T-helper 1 cell treated with Interleukin-12 subunit alpha and Interleukin-12 subunit beta and Interleukin-4 antibody, amounts not matched to agents 30 μg/mL and 1 μg/mL, for 36 hours (primary cell): Measurements from ENCODE around the gene UBXN7.
"Not testable (repeated sequence)": the region's sequence is repeated elsewhere in the genome, so short reads cannot be mapped to it uniquely, and the experiment has no call there.

Experiments used
- H3K27ac Mint-ChIP-seq: one replicate; pipeline ENCODE4 v1.8.0; 2021; ENCODE audit warnings: mild to moderate bottlenecking, mixed read lengths
- H3K27me3 Mint-ChIP-seq: one replicate; pipeline ENCODE4 v1.8.0; 2021; ENCODE audit warnings: low read depth, mixed read lengths
- H3K36me3 Mint-ChIP-seq: one replicate; pipeline ENCODE4 v1.8.0; 2021; ENCODE audit warnings: low read depth, mixed read lengths
- H3K4me1 Mint-ChIP-seq: one replicate; pipeline ENCODE4 v1.8.0; 2021; ENCODE audit warnings: low read depth, mixed read lengths
- H3K4me3 Mint-ChIP-seq: one replicate; pipeline ENCODE4 v1.8.0; 2021; ENCODE audit warnings: mild to moderate bottlenecking, moderate library complexity, mixed read lengths
- H3K9me3 Mint-ChIP-seq: one replicate; pipeline ENCODE4 v1.8.0; 2021; ENCODE audit warnings: mixed read lengths

UBXN7 gene, protein sequence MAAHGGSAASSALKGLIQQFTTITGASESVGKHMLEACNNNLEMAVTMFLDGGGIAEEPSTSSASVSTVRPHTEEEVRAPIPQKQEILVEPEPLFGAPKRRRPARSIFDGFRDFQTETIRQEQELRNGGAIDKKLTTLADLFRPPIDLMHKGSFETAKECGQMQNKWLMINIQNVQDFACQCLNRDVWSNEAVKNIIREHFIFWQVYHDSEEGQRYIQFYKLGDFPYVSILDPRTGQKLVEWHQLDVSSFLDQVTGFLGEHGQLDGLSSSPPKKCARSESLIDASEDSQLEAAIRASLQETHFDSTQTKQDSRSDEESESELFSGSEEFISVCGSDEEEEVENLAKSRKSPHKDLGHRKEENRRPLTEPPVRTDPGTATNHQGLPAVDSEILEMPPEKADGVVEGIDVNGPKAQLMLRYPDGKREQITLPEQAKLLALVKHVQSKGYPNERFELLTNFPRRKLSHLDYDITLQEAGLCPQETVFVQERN

DNA sequence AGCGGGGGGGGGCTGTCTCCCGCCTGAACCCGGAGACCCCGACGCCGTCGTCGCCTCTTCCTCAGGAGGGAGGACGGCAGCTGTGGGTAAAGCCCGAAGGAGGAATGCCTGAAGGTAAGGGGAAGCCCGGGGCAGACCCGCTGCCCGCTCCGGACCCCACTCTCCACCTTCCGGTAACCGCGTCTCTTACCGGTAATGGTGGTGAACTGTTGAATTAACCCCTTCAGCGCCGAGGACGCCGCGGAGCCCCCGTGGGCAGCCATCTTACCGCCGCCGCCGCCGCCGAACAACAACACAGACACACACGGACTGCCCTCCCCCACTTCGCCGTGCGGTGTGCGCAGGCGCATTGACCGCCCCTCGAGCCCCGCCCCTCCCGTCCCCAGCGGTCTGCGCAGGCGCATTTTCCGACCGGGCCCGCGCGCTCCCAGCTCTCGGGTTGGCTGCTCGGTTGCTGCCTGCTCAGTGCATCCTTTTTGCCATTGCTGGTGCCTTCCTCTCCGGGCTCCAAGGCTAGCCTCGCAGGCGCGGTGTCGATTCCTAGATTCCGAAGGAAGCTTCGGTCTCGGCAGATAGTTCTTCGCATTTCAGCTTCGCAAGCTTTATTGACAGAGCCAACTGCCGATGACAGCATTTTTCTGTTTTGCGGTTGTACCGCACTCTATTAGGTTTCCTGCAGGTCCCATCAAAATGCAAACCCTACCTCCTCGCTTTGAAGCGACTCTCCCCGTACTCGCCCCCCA lies at the start of gene UBXN7:
TSS of gene UBXN7 (minus strand) at position 291 of the 743 bp plus-strand sequence. CDS start at position 263, 28 bp downstream.
- Mint-ChIP-seq H3K4me1 (peaks cover 18% of the 10 kb centered on the region), H3K9me3 (no peaks in the 10 kb centered on the region), H3K36me3 (peaks cover 2% of the 10 kb centered on the region), H3K27me3 (no peaks in the 10 kb centered on the region), H3K4me3 (peak within 1 kb of the TSS; percentile 87), H3K27ac (peak within 1 kb of the TSS; percentile 94)

DNA sequence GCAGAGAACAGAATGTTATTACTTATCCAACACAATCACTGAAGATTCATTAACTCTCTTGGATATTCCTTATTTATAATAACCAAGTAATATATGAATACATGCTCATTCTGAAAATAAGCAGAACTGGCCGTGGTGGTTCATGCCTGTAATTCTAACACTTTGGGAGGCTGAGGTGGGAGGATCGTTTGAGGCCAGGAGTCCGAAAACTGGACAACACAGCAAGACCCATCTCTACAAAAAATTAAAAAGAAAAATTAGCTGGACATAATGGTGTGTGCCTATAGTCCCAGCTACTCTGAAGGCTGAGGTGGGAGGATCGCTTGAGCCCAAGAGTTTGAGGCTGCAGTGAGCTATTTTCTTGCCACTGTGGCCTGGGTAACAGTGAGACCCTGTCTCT lies 45.5 kb upstream of the UBXN7 start:
- Mint-ChIP-seq H3K4me3 (no peak overlapping the region), H3K9me3 (no peaks in the 10 kb centered on the region), H3K4me1 (no peaks in the 10 kb centered on the region), H3K27ac (no peak overlapping the region), H3K27me3 (no peaks in the 10 kb centered on the region), H3K36me3 (peaks cover 27% of the 10 kb centered on the region)

DNA sequence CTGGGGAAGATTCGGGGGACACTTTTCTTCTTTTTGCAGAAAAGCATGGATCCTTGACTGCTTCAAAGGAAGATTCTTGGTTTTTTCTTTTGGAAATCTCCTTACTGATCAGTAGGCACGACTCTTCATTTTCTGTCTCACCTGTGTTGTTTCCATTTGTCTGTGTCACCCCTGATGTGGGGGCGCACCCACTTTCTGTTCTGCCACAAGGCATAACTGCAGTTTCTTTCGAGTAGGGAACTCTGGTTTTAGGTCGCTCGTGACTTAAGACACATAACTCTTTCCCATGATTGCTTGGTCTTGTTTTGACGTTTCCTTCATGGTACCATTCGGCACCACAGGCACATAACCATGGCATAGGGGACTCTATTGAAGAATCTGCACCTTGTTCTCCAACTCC lies 40.1 kb upstream of the UBXN7 start:
- Mint-ChIP-seq H3K27ac (no peak overlapping the region), H3K27me3 (no peaks in the 10 kb centered on the region), H3K4me3 (no peak overlapping the region), H3K36me3 (peaks cover 31% of the 10 kb centered on the region), H3K9me3 (no peaks in the 10 kb centered on the region), H3K4me1 (peaks cover 9% of the 10 kb centered on the region)

DNA sequence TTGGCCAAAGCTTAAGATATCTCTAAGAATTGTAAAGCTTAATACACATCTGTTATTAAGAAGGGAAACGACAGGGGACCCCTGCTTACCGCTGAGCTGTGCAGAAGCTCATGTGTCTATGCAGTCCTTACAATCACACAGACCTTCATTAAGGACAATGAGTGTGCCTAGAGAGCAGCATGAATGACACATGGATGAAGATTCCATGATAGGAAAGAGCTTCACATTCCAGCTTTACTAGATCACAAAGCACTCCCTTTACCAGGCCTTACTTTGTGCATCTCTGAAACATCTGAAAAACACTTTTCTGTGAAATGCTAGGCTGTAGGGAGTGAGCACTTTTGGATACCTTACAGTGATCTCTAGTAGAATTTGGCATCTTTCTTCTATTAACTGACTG lies 39.3 kb upstream of the UBXN7 start:
- no peaks in the 10 kb centered on the region for H3K27me3 Mint-ChIP-seq
- H3K9me3 Mint-ChIP-seq, result no peaks in the 10 kb centered on the region
- no peak overlapping the region for H3K27ac Mint-ChIP-seq
- peaks cover 30% of the 10 kb centered on the region for H3K36me3 Mint-ChIP-seq
- peaks cover 9% of the 10 kb centered on the region for H3K4me1 Mint-ChIP-seq
- no peak overlapping the region for H3K4me3 Mint-ChIP-seq

DNA sequence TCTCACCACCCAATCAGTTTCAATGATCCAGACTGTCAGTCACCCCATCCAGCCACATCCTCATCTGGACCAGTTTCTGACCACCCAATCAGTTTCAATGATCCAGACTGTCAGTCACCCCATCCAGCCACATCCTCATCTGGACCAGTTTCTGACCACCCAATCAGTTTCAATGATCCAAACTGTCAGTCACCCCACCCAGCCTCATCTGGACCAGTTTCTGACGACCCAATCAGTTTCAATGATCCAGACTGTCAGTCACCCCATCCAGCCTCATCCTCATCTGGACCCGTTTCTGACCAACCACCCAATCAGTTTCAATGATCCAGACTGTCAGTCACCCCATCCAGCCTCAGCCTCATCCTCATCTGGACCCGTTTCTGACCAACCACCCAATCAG lies 38.0 kb upstream of the UBXN7 start:
- not testable (repeated sequence) for H3K27me3 Mint-ChIP-seq, H3K4me3 Mint-ChIP-seq, H3K9me3 Mint-ChIP-seq, H3K4me1 Mint-ChIP-seq, H3K27ac Mint-ChIP-seq
- H3K36me3 Mint-ChIP-seq, result peaks cover 30% of the 10 kb centered on the region

DNA sequence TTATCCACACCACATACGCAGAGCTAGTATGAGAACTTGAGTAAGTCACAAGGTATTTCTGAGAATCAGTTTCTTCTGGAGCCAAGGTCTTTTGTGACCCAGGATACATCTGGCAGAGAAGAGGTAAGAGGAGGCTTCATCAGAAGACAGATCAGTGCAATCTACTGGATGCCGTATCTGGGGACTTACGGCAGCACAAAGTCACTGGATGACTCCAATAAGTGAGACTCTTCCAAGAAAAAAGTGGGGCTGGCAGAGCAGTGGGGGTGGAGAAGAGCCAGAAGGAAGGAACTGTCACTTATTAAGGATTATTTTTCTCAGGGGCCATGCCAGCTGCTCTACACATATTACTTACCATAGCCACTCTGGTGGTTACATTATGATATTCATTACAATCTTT lies 31.6 kb upstream of the UBXN7 start:
- Mint-ChIP-seq H3K4me3 (no peak overlapping the region), H3K4me1 (peaks cover 3% of the 10 kb centered on the region), H3K9me3 (peaks cover 8% of the 10 kb centered on the region), H3K36me3 (peaks cover 18% of the 10 kb centered on the region), H3K27ac (no peak overlapping the region), H3K27me3 (no peaks in the 10 kb centered on the region)

DNA sequence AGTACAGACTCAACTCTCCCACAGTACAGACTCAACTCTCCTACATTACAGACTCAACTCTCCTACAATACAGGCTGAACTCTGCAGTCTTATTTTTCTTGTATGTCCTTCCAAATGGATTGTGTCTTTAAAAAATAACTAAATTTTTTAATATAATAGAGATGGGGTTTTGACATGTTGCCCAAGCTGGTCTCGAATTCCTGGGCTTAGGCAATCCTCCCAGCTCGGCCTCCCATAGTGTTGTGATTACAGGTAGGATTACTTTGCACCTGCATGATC lies 31.2 kb upstream of the UBXN7 start:
- Mint-ChIP-seq H3K4me1 (peaks cover 2% of the 10 kb centered on the region), H3K27ac (no peak overlapping the region), H3K4me3 (no peak overlapping the region), H3K36me3 (peaks cover 18% of the 10 kb centered on the region), H3K27me3 (no peaks in the 10 kb centered on the region), H3K9me3 (peaks cover 8% of the 10 kb centered on the region)

DNA sequence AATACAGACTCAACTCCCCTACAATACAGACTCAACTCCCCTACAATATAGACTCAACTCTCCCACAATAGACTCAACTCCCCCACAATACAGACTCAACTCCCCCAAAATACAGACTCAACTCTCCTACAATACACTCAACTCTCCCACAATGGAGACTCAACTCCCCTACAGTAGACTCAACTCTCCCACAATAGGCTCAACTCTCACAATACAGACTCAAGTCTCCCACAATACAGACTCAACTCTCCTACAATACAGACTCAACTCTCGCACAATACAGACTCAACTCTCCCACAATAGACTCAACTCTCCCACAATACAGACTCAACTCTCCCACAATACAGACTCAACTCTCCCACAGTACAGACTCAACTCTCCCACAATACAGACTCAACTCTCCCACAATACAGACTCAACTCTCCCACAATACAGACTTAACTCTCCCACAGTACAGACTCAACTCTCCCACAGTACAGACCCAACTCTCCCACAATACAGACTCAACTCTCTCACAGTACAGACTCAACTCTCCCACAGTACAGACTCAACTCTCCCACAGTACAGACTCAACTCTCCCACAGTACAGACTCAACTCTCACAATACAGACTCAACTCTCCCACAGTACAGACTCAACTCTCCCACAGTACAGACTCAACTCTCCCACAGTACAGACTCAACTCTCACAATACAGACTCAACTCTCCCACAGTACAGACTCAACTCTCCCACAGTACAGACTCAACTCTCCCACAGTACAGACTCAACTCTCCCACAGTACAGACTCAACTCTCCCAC lies 30.7 kb upstream of the UBXN7 start:
- not testable (repeated sequence) for H3K4me1 Mint-ChIP-seq, H3K9me3 Mint-ChIP-seq, H3K4me3 Mint-ChIP-seq, H3K27me3 Mint-ChIP-seq, H3K27ac Mint-ChIP-seq
- peaks cover 17% of the 10 kb centered on the region for H3K36me3 Mint-ChIP-seq

DNA sequence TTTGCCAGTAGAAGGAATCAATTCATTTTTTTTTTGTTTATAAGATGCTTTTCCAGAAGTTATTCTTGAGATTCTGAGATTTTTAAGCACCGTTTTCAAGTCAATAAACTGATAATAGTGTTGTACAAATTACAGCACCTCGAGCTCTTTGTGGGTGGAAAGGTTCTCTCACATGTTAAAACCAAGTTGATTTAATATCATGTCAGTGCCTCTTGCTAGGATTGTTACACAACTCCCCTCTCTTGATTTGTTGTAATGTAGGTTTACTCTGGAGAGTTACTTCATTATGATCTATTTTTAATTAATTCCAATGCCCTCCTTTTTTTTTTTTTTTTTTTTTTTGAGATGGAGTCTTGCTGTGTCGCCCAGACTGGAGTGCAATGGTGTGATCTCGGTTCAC lies 25.8 kb upstream of the UBXN7 start:
- Mint-ChIP-seq H3K27me3 (no peaks in the 10 kb centered on the region), H3K27ac (no peak overlapping the region), H3K4me1 (peaks cover 2% of the 10 kb centered on the region), H3K4me3 (no peak overlapping the region), H3K9me3 (peaks cover 8% of the 10 kb centered on the region), H3K36me3 (peaks cover 6% of the 10 kb centered on the region)

DNA sequence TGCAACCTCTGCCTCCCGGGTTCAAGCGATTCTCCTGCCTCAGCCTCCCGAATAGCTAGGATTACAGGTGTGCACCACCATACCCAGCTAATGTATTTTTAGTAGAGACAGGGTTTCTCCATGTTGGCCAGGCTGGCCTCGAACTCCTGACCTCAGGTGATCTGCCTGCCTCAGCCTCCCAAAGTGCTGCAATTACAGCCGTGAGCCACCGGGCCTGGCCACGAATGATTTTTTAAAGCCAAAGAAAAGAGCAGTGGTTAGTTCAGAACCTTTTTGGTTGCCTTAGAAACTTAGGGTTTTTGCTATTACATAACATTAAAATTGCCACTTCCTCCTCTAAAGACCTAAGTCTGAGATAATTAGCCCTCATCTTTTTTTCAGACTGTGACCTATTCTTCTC lies 25.2 kb upstream of the UBXN7 start:
- not testable (repeated sequence) for H3K36me3 Mint-ChIP-seq, H3K27me3 Mint-ChIP-seq, H3K4me1 Mint-ChIP-seq, H3K9me3 Mint-ChIP-seq, H3K27ac Mint-ChIP-seq, H3K4me3 Mint-ChIP-seq

DNA sequence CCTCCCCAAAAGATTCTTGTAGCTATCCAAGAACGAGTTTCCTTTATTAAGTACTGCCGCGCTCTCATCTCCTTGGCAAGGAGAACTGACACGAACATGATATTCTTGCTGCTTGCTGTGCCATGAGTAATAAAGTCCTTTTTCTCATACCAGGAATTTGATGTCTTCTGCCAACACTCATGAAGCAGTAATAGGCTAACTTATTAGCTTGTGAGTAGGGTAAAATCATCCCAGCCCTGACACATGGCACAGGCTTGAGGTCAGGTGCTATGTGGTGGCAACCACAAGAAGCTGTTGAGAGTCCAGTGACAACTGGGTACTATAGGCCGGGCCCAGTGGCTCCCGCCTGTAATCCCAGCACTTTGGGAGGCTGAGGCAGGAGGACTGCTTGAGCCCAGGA lies 22.7 kb upstream of the UBXN7 start:
- H3K9me3 Mint-ChIP-seq, result no peaks in the 10 kb centered on the region
- H3K27me3 Mint-ChIP-seq, result no peaks in the 10 kb centered on the region
- no peaks in the 10 kb centered on the region for H3K4me1 Mint-ChIP-seq
- H3K4me3 Mint-ChIP-seq, result no peak overlapping the region
- no peaks in the 10 kb centered on the region for H3K36me3 Mint-ChIP-seq
- H3K27ac Mint-ChIP-seq, result no peak overlapping the region

DNA sequence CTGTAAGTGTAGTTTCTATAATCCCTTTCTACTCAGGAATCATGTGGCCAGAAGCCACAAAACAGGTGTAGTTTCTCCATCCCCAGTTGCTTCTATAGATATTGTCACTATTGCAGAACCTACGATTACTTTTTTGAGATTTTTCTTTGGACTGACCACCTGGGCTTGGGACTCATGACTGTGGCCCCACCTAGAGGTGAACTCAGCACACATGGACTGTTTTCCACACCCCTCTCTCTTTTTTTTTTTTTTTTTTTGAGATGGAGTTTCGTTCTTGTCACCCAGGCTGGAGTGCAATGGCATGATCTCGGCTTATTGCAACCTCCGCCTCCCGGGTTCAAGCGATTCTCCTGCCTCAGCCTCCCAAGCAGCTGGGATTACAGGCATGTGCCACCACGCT lies 13.2 kb upstream of the UBXN7 start:
- H3K27ac Mint-ChIP-seq, H3K9me3 Mint-ChIP-seq, H3K27me3 Mint-ChIP-seq, H3K4me3 Mint-ChIP-seq, H3K4me1 Mint-ChIP-seq, H3K36me3 Mint-ChIP-seq: not testable (repeated sequence)

DNA sequence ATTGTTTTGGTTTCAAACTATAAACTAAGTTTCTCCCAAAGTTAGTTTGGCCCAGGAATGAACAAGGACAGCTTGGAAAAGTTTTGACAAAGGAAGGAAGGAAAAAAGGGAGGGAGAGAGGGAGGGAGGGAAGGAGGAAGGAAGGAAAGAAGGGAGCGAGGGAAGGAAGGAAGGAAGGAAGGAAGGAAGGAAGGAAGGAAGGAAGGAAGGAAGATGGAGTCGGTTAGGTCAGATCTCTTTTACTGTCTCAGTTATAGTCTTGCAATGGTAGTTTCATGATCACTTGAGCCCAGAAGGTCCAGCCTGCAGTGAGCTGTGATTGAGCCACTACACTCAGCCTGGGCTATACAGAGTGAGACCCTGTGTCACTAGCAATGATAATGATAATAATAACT lies 12.3 kb upstream of the UBXN7 start:
- Mint-ChIP-seq H3K27me3 (no peaks in the 10 kb centered on the region), H3K36me3 (no peaks in the 10 kb centered on the region), H3K4me1 (peaks cover 5% of the 10 kb centered on the region), H3K4me3 (no peak overlapping the region), H3K27ac (no peak overlapping the region), H3K9me3 (no peaks in the 10 kb centered on the region)

DNA sequence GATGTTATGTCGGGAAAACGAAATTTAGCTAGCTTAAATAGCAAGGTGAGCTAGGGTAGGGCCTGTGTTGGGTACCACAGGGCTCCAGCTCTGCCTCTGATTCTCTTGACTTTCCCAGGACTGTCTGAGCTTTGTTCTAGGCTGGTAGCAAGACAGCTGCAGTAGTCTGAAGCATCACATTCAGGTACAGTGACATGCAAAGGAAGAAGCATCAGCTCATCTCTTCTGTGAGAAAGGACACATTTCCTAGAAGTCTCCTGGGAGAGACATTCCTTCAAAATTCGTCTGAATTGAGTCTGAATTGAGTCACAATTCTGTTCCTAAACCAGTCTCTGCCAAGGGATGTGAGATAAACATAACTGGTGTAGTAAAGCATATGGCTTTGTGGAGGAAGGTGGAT lies 8.5 kb upstream of the UBXN7 start:
- Mint-ChIP-seq H3K9me3 (no peaks in the 10 kb centered on the region), H3K4me3 (no peak overlapping the region), H3K4me1 (peaks cover 5% of the 10 kb centered on the region), H3K27ac (no peak overlapping the region), H3K27me3 (no peaks in the 10 kb centered on the region), H3K36me3 (no peaks in the 10 kb centered on the region)

DNA sequence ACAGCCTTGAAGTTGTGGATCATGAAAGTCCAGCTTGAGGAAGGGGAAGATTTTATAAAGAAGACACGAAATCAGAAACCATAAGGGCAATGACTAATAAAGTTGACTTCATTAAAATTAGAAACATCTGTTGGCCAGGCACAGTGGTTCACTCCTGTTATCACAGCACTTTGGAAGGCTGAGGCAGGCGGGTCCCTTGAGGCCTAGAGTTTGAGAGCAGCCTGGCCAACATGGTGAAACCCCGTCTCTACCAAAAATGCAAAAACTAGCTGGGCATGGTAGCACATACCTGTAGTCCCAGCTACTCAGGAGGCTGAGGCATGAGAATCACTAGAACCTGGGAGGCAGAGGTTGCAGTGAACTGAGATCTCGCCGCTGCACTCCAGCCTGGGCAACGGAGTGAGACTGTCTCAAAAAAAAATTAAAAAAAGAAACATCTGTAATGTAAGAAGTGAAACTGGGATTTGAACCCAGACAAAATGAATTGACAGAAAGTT lies 7.9 kb upstream of the UBXN7 start:
- peaks cover 5% of the 10 kb centered on the region for H3K4me1 Mint-ChIP-seq
- H3K4me3 Mint-ChIP-seq, result no peak overlapping the region
- no peaks in the 10 kb centered on the region for H3K27me3 Mint-ChIP-seq
- H3K36me3 Mint-ChIP-seq, result no peaks in the 10 kb centered on the region
- no peaks in the 10 kb centered on the region for H3K9me3 Mint-ChIP-seq
- no peak overlapping the region for H3K27ac Mint-ChIP-seq
